ENCODE measurements around the gene KRTAP11-1. TPM values are rescaled to one million over a fixed set of nuclear protein-coding genes. Genes with fewer than 3 reads are reported as not detected.

Gene KRTAP11-1
- polyA plus RNA-seq (ENCODE audit: insufficient read length in 4 of 4), result not detected

GRCh38 chr21:30881480-30881879 lies at the start of gene KRTAP11-1:
Gene KRTAP11-1 (minus strand): TSS chr21:30881580. CDS start chr21:30881524, 56 bp downstream.
- no peak for DNase-seq (ENCODE audit: low read depth in 4 of 4, low spot score in 3 of 4)

GRCh38 chr21:30924146-30924700 lies 42.8 kb upstream of the KRTAP11-1 start:
- DNase-seq (ENCODE audit: low read depth in 4 of 4, low spot score in 3 of 4), result no peak

GRCh38 chr21:30921129-30921528 lies 39.7 kb upstream of the KRTAP11-1 start:
- no peak for DNase-seq (ENCODE audit: low read depth in 4 of 4, low spot score in 3 of 4)

- no peak for DNase-seq (ENCODE audit: low read depth in 4 of 4, low spot score in 3 of 4)
These were observed 36.2 kb upstream of the KRTAP11-1 start for GRCh38 chr21:30917557-30917956.

- no peak for DNase-seq (ENCODE audit: low read depth in 4 of 4, low spot score in 3 of 4)
These were observed 19.5 kb upstream of the KRTAP11-1 start for GRCh38 chr21:30900881-30901280.

GRCh38 chr21:30882866-30883597 lies 1.7 kb upstream of the KRTAP11-1 start:
- no peak for DNase-seq (ENCODE audit: low read depth in 4 of 4, low spot score in 3 of 4)

- DNase-seq (ENCODE audit: low read depth in 4 of 4, low spot score in 3 of 4), result no peak
These were observed 466 bp downstream of the KRTAP11-1 start for GRCh38 chr21:30880914-30881313.

- DNase-seq (ENCODE audit: low read depth in 4 of 4, low spot score in 3 of 4), result no peak
These were observed 6.9 kb downstream of the KRTAP11-1 start for GRCh38 chr21:30874526-30874925.

- no peak for DNase-seq (ENCODE audit: low read depth in 4 of 4, low spot score in 3 of 4)
These were observed 33.5 kb downstream of the KRTAP11-1 start for GRCh38 chr21:30847627-30848500.

GRCh38 chr21:30842990-30843389 lies 38.4 kb downstream of the KRTAP11-1 start:
- DNase-seq (ENCODE audit: low read depth in 4 of 4, low spot score in 3 of 4), result no peak

- no peak for DNase-seq (ENCODE audit: low read depth in 4 of 4, low spot score in 3 of 4)
These were observed 42.1 kb downstream of the KRTAP11-1 start for GRCh38 chr21:30839304-30839703.

GRCh38 chr21:30838536-30838935 lies 42.8 kb downstream of the KRTAP11-1 start:
- no peak for DNase-seq (ENCODE audit: low read depth in 4 of 4, low spot score in 3 of 4)

GRCh38 chr21:30831194-30831765 lies 50.1 kb downstream of the KRTAP11-1 start:
- DNase-seq (ENCODE audit: low read depth in 4 of 4, low spot score in 3 of 4), result no peak

Other genes starting within 250 kb of the KRTAP11-1 start
- not detected for gene KRTAP20-2, start 246.4 kb downstream of the KRTAP11-1 start, polyA plus RNA-seq (ENCODE audit: insufficient read length in 4 of 4)
- gene KRTAP20-3, start 238.7 kb downstream of the KRTAP11-1 start, polyA plus RNA-seq (ENCODE audit: insufficient read length in 4 of 4), result not detected
- not detected for gene KRTAP21-3, start 162.8 kb downstream of the KRTAP11-1 start, polyA plus RNA-seq (ENCODE audit: insufficient read length in 4 of 4)
- not detected for gene KRTAP21-2, start 134.3 kb downstream of the KRTAP11-1 start, polyA plus RNA-seq (ENCODE audit: insufficient read length in 4 of 4)
- not detected for gene KRTAP21-1, start 126.2 kb downstream of the KRTAP11-1 start, polyA plus RNA-seq (ENCODE audit: insufficient read length in 4 of 4)
- gene KRTAP8-1, start 68.3 kb downstream of the KRTAP11-1 start, polyA plus RNA-seq (ENCODE audit: insufficient read length in 4 of 4), result not detected
- not detected for gene KRTAP7-1, start 51.8 kb downstream of the KRTAP11-1 start, polyA plus RNA-seq (ENCODE audit: insufficient read length in 4 of 4)
- not detected for gene KRTAP19-8, start 156.9 kb upstream of the KRTAP11-1 start, polyA plus RNA-seq (ENCODE audit: insufficient read length in 4 of 4)